Neural progenitor cell (in vitro differentiated cells): ENCODE measurements around the gene COL25A1.

Source experiments
- EZH2 ChIP-seq: fragments of 200-600 bp; sonication (generic); IDR thresholded peaks from 2 replicates; pipeline ENCODE4 v1.6.1; 2017; ENCODE audit warnings: antibody characterized with exemption, mild to moderate bottlenecking, moderate library complexity
- EZH2phosphoT487 ChIP-seq: fragments of 200-600 bp; sonication (generic); IDR thresholded peaks from 2 replicates; pipeline ENCODE4 v1.6.1; 2017; ENCODE audit warnings: antibody characterized with exemption
- TF ChIP-seq, protein P1 (sequence below): fragments of 200-600 bp; sonication (generic); IDR thresholded peaks from 2 replicates; pipeline ENCODE4 v1.5.1; 2017; ENCODE audit warnings: antibody characterized with exemption, mild to moderate bottlenecking

DNA sequence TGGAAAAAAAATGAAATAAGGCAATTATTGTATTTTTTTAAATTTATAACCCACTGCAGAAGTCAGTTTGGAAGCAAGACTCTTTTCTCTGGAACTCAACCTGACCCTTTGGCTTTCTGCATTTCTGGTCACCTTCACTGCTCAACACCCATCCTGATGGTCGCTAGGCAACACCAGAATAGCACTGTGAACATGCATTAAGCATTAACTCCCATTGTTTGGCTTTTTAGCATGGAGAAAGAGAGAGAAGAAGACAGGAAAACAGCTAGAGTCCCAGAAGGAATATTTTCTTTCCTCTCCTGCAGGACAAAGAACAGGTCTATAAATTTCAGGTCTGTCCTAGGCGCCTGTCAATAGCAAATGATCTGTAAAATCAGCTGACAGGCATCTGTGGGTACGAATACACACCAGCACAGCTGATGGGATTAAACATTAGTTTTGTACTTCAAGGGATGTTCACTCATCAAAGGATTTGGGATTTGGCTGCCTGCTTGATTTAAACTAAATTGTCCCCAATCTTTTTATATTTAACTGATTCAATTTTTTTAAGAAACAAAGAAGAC is 402.4 kb downstream of the COL25A1 start:
- TF ChIP-seq EZH2 (no peak), EZH2phosphoT487 (no peak)
- TF ChIP-seq, protein P1, sequence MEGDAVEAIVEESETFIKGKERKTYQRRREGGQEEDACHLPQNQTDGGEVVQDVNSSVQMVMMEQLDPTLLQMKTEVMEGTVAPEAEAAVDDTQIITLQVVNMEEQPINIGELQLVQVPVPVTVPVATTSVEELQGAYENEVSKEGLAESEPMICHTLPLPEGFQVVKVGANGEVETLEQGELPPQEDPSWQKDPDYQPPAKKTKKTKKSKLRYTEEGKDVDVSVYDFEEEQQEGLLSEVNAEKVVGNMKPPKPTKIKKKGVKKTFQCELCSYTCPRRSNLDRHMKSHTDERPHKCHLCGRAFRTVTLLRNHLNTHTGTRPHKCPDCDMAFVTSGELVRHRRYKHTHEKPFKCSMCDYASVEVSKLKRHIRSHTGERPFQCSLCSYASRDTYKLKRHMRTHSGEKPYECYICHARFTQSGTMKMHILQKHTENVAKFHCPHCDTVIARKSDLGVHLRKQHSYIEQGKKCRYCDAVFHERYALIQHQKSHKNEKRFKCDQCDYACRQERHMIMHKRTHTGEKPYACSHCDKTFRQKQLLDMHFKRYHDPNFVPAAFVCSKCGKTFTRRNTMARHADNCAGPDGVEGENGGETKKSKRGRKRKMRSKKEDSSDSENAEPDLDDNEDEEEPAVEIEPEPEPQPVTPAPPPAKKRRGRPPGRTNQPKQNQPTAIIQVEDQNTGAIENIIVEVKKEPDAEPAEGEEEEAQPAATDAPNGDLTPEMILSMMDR, result no peak
